K562 treated with DMSO at 1 percent for 24 hours (cell line): ENCODE measurements around the gene FUT2. TPM values are rescaled to one million over a fixed set of nuclear protein-coding genes. Genes with fewer than 3 reads are reported as not detected.

Source experiments
- total RNA-seq: library from RNA; unstranded; fragments of 300-600 nt; gene quantifications from 2 replicates; pipeline ENCODE4 v1.2.3, GENCODE V29; 2022; ENCODE audit warnings: low read depth; ENCODE audit not compliant: insufficient read depth

The FUT2 gene
- total RNA-seq, result 0.30 and 1.4 TPM in 2 replicates

DNA sequence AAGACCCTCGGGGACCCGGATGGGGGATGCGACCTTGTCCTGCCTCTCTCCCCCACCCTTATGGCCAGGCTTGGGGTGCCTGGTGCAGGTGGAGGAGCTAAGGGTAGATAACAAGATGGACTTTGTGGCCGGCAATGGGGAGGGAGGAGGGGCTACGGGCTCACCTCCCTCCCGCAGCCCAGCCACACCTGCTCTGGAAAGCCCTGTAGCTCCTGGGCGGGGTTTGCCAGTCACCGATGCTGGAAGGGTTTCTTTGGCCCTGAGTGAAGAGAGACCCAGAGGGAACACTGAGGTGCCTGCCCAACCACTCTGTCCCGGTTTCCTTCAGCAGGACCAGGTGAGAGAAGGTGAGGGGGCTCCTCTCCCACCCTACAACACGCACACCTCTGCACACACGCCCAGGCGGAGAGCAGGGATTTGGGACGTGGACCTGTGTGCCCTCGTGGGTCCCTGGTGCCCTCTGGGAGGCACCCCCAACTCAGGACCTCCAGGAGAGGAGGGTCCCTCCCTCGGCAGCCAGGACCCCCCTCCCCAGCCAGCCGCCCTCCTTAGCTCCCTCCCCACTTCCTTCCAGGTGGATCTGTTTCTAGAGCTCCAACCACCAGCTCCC is at the start of gene FUT2:
Gene FUT2, plus strand, starts transcription at position 229 of the 610 bp plus-strand sequence. CDS start 6,986 bp downstream, outside the sequence.

GRCh38 chr19:48646001-48646721 is 49.6 kb upstream of the FUT2 start, which contains the start of gene CA11:
Gene CA11, minus strand, starts transcription at chr19:48646187. Its CDS starts 555 bp downstream, at chr19:48645632.

DNA sequence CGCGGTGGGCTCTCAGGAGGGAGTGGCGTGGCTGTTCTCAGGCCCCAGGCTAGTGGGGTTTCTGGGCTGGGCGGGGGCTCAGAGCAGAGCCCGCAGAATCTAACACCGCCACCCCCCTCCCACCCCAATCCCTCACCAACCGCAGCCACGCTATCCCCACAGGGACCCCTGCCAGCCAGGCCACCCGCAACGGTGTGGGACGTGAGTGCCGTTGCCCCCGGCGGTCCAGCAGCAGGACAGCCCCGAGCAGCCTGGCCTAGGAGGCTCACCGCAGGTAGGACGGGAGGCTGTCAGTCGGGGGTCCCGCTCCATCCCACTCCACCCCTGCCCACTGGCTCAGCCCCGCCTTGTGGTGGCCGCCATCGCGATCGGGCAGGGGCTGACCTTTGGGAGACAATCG is 22.8 kb upstream of the FUT2 start, which contains the start of gene NTN5:
Gene NTN5, minus strand, starts transcription at position 24 of the 400 bp plus-strand sequence. CDS start 2,031 bp downstream, outside the sequence.

GRCh38 chr19:48719263-48720171 is 23.7 kb downstream of the FUT2 start, which contains the start of gene MAMSTR:
Gene MAMSTR, minus strand, starts transcription at chr19:48719725. Its CDS starts 694 bp downstream, at chr19:48719031.

DNA sequence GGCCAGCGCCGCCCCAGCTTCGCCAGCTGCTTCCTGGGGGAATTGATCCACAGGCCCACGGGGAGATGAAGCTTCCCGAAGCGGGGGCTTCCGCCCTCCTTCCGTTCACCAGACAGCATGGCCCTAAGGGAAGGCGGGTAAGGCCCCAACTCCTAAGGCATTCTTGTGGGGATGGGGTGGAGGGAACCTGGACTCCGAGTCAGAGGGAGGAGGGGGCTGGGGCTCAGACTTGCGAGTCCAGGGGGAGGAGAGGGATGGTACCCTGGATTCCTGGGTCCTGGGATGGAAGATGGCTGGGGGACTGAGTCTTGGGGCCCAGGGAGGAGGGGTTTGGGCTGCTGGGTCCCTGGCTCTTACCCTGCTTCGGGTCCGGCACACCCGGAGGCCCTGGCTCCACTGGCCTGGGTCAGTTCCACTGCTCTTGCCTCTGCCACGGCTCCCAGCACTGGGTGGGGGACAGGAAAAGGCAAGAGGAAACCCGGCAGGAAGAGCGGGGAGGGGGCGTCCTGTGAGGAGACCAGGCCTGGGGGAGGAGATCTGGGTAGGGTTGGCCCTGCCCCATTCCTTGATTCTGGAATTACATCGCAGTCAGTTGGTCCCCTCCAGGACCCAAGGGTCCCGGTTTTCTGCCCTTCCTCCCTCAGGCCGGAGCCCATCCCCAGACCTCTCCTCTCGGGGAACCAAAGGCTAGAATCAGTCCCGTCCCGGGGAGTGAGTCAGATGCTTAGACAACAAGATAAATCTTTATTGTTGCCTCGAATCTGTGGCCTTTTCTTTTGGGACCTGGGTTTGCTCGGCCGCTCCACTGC is 44.6 kb downstream of the FUT2 start, which contains the start of gene RASIP1:
Gene RASIP1, minus strand, starts transcription at position 447 of the 809 bp plus-strand sequence. Its CDS starts 328 bp downstream, at position 119.

GRCh38 chr19:48746738-48747575 is 51.2 kb downstream of the FUT2 start, which contains the start of gene IZUMO1:
Gene IZUMO1, minus strand, starts transcription at chr19:48746909. Its CDS starts 1,050 bp downstream, at chr19:48745859.

DNA sequence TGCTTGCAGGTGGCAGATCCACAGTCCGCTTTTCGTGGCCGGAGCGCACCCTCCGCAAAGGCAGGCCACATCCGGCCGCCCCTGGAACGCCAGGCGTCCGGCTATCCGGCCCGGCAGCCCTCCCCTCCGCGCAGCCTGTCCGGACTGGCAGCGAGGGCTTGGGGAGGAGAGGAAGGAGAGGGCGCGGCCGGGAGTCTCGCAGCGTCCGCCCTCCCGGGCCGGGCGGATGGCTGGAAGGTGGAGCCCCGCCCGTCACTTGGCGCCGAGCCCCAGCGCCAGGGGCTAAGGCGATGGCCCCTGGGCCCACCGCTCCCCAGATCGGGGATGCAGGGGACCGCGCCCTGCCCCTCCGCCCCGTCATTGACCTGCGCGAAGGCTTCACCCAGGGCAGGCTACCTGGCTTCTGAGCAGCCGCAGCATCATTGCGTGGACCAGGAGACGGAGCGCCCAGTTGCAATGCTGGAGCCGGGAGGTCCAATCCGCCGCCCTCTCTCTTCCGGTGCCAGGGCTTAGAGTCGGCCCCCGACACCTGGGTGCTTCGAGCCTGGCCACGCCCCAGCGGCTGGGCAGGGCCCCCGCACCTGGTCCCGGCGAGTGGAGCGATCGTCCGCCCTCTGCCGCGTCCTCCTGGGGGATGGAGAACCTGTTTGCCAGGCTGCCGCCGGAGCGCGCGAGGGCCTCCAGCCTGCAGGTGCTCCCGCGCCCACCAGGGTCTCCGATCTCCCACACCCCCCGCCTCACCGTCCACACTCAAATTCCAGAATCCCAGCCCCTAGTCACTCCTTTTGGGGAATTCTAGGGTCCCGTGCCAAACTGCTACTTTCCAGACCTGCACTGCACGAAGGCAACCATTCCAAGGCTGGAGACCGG is 57.0 kb downstream of the FUT2 start, which contains the start of gene FUT1:
Gene FUT1, minus strand, starts transcription at position 146 of the 870 bp plus-strand sequence. CDS start 1,360 bp downstream, outside the sequence.

DNA sequence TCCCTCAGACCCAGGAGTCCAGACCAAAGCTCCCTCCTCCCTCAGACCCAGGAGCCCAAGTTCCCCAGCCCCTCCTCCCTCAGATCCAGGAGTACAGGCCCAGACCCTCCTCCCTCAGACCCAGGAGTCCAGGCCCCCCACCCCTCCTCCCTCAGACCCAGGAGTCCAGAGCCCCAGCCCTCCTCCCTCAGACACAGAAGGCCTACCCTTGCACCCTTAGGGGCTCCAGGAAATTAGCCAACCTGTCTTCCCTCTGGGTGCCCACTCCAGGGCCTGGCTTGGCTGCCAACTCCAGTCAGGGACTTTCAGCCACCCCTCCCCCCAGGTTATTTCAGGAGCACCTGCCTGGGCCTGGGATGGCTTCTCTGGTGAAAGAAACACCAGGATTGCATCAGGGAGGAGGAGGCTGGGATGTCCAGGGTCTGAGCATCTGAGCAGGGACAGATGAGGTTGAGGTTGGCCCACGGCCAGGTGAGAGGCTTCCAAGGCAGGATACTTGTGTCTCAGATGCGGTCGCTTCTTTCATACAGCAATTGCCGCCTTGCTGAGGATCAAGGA is 59.4 kb downstream of the FUT2 start, which contains the start of gene FGF21:
Gene FGF21, plus strand, starts transcription at position 441 of the 558 bp plus-strand sequence. CDS start 713 bp downstream, outside the sequence.

Other genes with a start within 250 kb of the FUT2 start
- 23.9 and 24.2 TPM in 2 replicates for gene GRWD1, start 250.0 kb upstream of the FUT2 start, total RNA-seq
- gene KCNJ14, start 240.4 kb upstream of the FUT2 start, total RNA-seq, result 2.5 and 2.7 TPM in 2 replicates
- gene CYTH2, start 226.6 kb upstream of the FUT2 start, total RNA-seq, result 76.9 and 80.9 TPM in 2 replicates
- gene LMTK3, start 184.1 kb upstream of the FUT2 start, total RNA-seq, result 12.2 and 15.6 TPM in 2 replicates
- gene SULT2B1, start 143.8 kb upstream of the FUT2 start, total RNA-seq, result 1.4 and 2.1 TPM in 2 replicates
- gene SPACA4, start 89.2 kb upstream of the FUT2 start, total RNA-seq, result not detected in 2 replicates
- gene FAM83E, start 80.9 kb upstream of the FUT2 start, total RNA-seq, result 0.41 TPM in 1 of 2 replicates, not detected in the other
- 5,284 and 5,688 TPM in 2 replicates for gene RPL18, start 76.8 kb upstream of the FUT2 start, total RNA-seq
- gene SPHK2, start 76.5 kb upstream of the FUT2 start, total RNA-seq, result 14.6 and 15.0 TPM in 2 replicates
- gene DBP, start 58.6 kb upstream of the FUT2 start, total RNA-seq, result 17.2 and 17.8 TPM in 2 replicates
- gene CA11, start 49.8 kb upstream of the FUT2 start, total RNA-seq, result 10.8 and 16.2 TPM in 2 replicates
- 0.58 and 1.2 TPM in 2 replicates for gene NTN5, start 23.0 kb upstream of the FUT2 start, total RNA-seq
- 0.47 and 1.1 TPM in 2 replicates for gene MAMSTR, start 23.8 kb downstream of the FUT2 start, total RNA-seq
- 10.2 and 11.7 TPM in 2 replicates for gene RASIP1, start 44.6 kb downstream of the FUT2 start, total RNA-seq
- 0.65 TPM in 1 of 2 replicates, not detected in the other for gene IZUMO1, start 50.9 kb downstream of the FUT2 start, total RNA-seq
- 8.7 and 9.8 TPM in 2 replicates for gene FUT1, start 56.7 kb downstream of the FUT2 start, total RNA-seq
- 0.72 TPM in 1 of 2 replicates, not detected in the other for gene FGF21, start 59.6 kb downstream of the FUT2 start, total RNA-seq
- 77.3 and 83.0 TPM in 2 replicates for gene BCAT2, start 115.1 kb downstream of the FUT2 start, total RNA-seq
- gene HSD17B14, start 140.5 kb downstream of the FUT2 start, total RNA-seq, result 1.1 TPM in 1 of 2 replicates, not detected in the other
- gene PLEKHA4, start 172.6 kb downstream of the FUT2 start, total RNA-seq, result 49.1 and 54.5 TPM in 2 replicates
- 88.6 and 88.9 TPM in 2 replicates for gene PPP1R15A, start 176.4 kb downstream of the FUT2 start, total RNA-seq
- gene TULP2, start 202.8 kb downstream of the FUT2 start, total RNA-seq, result 0.88 and 3.5 TPM in 2 replicates
- 445 and 480 TPM in 2 replicates for gene NUCB1, start 204.3 kb downstream of the FUT2 start, total RNA-seq
- gene DHDH, start 237.7 kb downstream of the FUT2 start, total RNA-seq, result 4.8 and 5.0 TPM in 2 replicates